NCI-H748 (cell line): Measurements from ENCODE around the gene PSTK.

Experiments used
- DNase-seq: peaks from one replicate; lab custom pipeline; 2025; ENCODE audit not compliant: unreplicated experiment; lab: John Stamatoyannopoulos, UW

PSTK gene

GRCh38 chr10:123019264-123019663, 39.1 kb downstream of the PSTK start:
- no peak for DNase-seq

GRCh38 chr10:123019941-123020703, 39.9 kb downstream of the PSTK start:
- peak; percentile 54 for DNase-seq

DNA sequence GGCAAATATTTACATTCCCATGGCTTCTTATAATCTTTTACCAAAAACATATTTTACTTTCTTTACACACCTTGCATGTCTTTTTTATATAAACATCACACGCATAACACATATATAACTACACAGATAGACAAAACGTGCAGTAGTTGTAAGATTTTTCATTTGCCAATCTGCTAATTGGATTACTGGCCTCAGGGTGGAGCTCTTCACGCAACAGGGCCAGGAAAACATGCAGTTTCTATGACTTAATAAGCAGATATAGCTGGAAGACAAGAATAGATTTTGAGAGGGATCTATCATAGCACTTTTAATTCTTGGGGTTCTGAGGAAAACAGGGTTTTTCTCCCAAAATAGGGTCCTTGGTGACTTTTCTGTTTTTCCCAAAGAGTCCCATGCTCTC, 41.3 kb downstream of the PSTK start:
- DNase-seq, result peak; percentile 29

- DNase-seq, result no peak
Measured at GRCh38 chr10:123024540-123024939, 44.3 kb downstream of the PSTK start.

DNA sequence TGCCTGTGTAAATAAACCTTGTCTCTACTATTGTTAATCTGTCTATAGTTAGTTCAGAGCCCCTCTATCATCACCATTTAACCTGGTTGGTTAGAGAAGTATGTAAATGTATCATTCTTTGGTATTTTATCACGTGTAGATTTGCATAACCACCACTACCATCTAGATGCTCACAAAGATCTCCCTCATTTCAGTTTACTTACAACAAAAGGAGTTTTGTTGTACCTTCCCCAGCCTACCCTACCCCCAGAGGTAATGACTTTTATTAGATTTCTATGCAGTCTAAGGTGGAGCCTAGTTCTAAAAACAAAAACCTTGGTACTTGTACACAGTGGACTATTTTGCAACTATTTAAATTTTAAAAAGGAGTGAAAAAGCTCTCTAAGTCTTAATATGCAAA, 46.1 kb downstream of the PSTK start:
- no peak for DNase-seq

GRCh38 chr10:123027861-123028260, 47.7 kb downstream of the PSTK start:
- DNase-seq, result no peak

GRCh38 chr10:123031124-123031523, 50.9 kb downstream of the PSTK start:
- DNase-seq, result no peak

DNA sequence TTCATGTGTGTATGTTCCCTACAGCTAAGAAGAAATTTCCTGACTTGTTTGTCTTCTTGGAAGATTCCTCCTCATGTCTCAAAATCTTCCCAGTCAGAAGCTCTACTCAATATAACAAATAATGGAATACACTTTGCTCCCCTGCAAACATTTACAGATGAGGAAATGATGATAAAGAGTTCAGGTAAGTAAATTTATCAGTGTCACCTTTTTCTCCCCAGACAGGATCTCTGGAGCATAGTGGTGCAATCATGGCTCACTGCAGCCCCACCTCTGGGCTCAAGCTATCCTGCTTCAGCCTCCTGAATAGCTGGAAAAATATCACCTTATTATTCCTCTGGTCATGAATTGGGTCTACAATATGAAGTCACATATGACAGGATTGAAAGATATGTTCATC, 54.1 kb downstream of the PSTK start:
- DNase-seq, result no peak

GRCh38 chr10:123035467-123036086, 55.4 kb downstream of the PSTK start:
- DNase-seq, result no peak

GRCh38 chr10:123038782-123039631, 58.8 kb downstream of the PSTK start:
- DNase-seq, result no peak

GRCh38 chr10:123039632-123039930, 59.4 kb downstream of the PSTK start:
- no peak for DNase-seq
